ENCODE data around the gene IGF1R. TPM values are rescaled to one million over a fixed set of nuclear protein-coding genes. Genes with fewer than 3 reads are reported as not detected.

IGF1R gene
- 131 TPM for total RNA-seq (ENCODE audit: unreplicated experiment)
- long read RNA-seq, partial matches to known transcripts: 0 of 3 reads
- long read RNA-seq, other reads (novel, unspliced or antisense): 3 of 3 reads

- Mint-ChIP-seq H3K27me3 (ENCODE audit: unreplicated experiment) (peaks cover 14% of the 10 kb centered on the region), H3K27ac (ENCODE audit: unreplicated experiment) (peak within 1 kb of the TSS; percentile 61), H3K36me3 (ENCODE audit: low read depth, unreplicated experiment) (peaks cover 7% of the 10 kb centered on the region), H3K9me3 (ENCODE audit: unreplicated experiment) (no peaks in the 10 kb centered on the region), H3K4me3 (ENCODE audit: unreplicated experiment) (peak within 1 kb of the TSS; percentile 91), H3K4me1 (ENCODE audit: unreplicated experiment) (peaks cover 24% of the 10 kb centered on the region)
- TF ChIP-seq, protein P1, sequence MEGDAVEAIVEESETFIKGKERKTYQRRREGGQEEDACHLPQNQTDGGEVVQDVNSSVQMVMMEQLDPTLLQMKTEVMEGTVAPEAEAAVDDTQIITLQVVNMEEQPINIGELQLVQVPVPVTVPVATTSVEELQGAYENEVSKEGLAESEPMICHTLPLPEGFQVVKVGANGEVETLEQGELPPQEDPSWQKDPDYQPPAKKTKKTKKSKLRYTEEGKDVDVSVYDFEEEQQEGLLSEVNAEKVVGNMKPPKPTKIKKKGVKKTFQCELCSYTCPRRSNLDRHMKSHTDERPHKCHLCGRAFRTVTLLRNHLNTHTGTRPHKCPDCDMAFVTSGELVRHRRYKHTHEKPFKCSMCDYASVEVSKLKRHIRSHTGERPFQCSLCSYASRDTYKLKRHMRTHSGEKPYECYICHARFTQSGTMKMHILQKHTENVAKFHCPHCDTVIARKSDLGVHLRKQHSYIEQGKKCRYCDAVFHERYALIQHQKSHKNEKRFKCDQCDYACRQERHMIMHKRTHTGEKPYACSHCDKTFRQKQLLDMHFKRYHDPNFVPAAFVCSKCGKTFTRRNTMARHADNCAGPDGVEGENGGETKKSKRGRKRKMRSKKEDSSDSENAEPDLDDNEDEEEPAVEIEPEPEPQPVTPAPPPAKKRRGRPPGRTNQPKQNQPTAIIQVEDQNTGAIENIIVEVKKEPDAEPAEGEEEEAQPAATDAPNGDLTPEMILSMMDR (IDR thresholded peaks at IDR 0.05; ENCODE audit: unreplicated experiment): peak; percentile 50
- DNase-seq (ENCODE audit: low spot score): peak; percentile 95
Observed at GRCh38 chr15:98647774-98648653, at the start of gene IGF1R. IGF1R (plus strand) TSS chr15:98648539; CDS start chr15:98649582, 1,043 bp downstream.

DNA sequence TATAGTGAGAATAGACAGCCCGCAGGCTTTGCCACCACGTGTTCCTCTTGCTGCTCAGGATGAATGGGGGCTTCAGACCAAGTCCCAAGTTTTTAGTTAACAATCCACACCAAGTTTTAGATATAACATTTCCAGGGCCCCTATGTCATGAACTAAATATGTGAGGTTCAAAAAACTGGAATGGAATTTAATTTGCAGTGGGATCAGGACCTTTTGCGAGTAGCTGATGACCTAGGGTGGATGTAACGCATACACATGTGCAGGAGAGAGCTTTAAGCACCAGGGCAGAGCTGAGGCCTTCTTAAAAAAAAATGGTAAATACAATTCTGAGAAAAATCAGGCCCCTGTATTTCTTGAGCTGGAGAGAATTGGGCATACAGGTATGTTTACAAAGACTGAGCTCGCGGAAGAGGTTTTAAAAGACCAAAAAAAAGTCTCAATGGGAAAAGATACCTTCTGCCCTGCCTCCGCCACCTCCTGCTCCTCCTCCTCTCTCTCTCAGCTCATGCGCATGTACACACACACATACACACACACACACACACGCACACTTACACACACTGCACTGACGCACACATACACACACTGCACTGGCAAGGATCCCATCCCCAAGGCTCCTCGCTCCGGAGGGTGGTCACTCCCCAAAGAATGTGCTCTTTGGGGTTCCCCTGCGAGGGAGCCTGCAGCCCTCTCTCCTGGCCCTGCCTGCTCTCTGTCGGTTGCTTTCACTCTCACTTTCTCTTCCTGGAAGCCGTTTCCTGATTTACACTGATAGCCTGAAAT lies 48.2 kb upstream of the IGF1R start:
- Mint-ChIP-seq H3K27ac (ENCODE audit: unreplicated experiment) (no peak overlapping the region), H3K4me1 (ENCODE audit: unreplicated experiment) (peaks cover 11% of the 10 kb centered on the region), H3K9me3 (ENCODE audit: unreplicated experiment) (no peaks in the 10 kb centered on the region), H3K36me3 (ENCODE audit: low read depth, unreplicated experiment) (no peaks in the 10 kb centered on the region), H3K4me3 (ENCODE audit: unreplicated experiment) (no peak overlapping the region), H3K27me3 (ENCODE audit: unreplicated experiment) (no peaks in the 10 kb centered on the region)
- DNase-seq (ENCODE audit: low spot score): no peak
- TF ChIP-seq, protein P1 (IDR thresholded peaks at IDR 0.05; ENCODE audit: unreplicated experiment): no peak

GRCh38 chr15:98604983-98605382 lies 43.4 kb upstream of the IGF1R start:
- H3K4me1 Mint-ChIP-seq (ENCODE audit: unreplicated experiment): peaks cover 10% of the 10 kb centered on the region
- H3K27me3 Mint-ChIP-seq (ENCODE audit: unreplicated experiment): no peaks in the 10 kb centered on the region
- DNase-seq (ENCODE audit: low spot score): no peak
- no peaks in the 10 kb centered on the region for H3K36me3 Mint-ChIP-seq (ENCODE audit: low read depth, unreplicated experiment)
- H3K4me3 Mint-ChIP-seq (ENCODE audit: unreplicated experiment): no peak overlapping the region
- no peaks in the 10 kb centered on the region for H3K9me3 Mint-ChIP-seq (ENCODE audit: unreplicated experiment)
- H3K27ac Mint-ChIP-seq (ENCODE audit: unreplicated experiment): no peak overlapping the region
- TF ChIP-seq, protein P1 (IDR thresholded peaks at IDR 0.05; ENCODE audit: unreplicated experiment): no peak

DNA sequence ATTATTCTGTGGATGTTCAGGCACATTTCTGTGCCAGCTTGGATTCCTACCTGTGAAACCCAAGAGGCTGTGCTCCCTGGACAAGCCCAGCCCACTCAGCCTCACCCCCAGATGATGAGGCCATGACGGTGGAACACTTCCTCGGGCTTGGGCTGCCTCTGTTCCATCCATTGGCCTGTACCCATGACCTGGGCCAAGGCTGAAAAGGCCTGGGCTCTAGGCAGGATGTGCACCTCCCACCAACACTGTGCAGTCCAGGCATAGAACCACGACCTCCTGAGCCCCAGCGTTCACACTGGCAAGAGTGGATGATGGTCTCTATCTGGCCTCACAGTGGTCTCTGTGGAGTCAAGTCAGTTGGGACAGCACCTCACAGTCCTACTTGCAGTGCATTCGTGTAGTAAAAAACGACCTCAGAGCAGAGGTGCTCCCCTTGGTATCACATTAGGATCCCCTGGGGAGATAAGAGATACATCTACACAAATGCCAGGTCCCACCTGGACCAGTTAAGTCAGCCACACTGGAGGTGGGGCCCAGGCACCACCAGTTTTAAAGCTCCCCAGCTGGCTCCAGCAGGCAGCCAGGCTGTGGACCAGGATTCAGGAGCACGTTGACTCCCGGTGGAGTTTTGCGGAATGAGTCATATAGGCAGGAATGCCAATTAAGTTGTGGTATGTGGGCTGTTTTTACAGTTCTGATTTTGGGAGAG lies 39.0 kb upstream of the IGF1R start:
- H3K27ac Mint-ChIP-seq (ENCODE audit: unreplicated experiment): no peak overlapping the region
- no peak overlapping the region for H3K4me3 Mint-ChIP-seq (ENCODE audit: unreplicated experiment)
- DNase-seq (ENCODE audit: low spot score): no peak
- peaks cover 8% of the 10 kb centered on the region for H3K4me1 Mint-ChIP-seq (ENCODE audit: unreplicated experiment)
- no peaks in the 10 kb centered on the region for H3K36me3 Mint-ChIP-seq (ENCODE audit: low read depth, unreplicated experiment)
- H3K9me3 Mint-ChIP-seq (ENCODE audit: unreplicated experiment): no peaks in the 10 kb centered on the region
- TF ChIP-seq, protein P1 (IDR thresholded peaks at IDR 0.05; ENCODE audit: unreplicated experiment): no peak
- no peaks in the 10 kb centered on the region for H3K27me3 Mint-ChIP-seq (ENCODE audit: unreplicated experiment)

Measured in endothelial cell (in vitro differentiated cells).